ENCODE data around the gene VIPR2.

VIPR2 gene

DNA sequence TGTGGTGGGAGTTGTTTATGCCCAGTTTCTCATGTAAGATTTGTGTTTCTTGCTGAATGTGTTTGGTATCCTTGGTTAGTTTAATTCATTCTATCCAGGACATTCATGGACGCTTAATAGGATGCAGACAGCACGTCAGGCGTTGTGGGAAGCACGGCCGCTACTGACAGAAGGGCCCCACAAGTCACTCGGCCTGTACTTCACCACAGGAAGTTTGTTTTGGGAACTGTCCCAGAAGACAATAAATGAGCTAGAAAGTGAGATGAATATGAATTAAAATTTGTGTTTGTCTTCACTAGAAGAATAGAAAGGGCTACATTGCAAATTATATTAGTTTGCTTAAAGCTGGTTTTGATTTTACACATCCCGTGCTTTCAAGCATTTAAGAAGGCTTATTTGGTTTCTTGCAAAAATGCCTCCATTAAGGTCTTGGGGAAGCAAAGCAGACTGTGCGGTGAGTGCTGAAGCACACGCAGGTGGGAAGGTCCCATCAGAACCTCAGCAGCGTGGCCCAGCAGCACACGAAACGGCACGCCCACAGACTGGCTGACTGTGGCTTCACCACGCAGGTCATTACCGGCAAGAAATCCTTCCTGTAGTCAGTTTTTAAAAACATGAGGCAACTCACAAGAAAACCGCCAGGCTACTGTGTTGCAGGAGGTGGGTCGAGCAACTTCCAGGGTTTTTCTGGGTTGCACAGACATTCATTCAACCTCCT, 74.1 kb downstream of the VIPR2 start:
- no peak for TF ChIP-seq REST (IDR thresholded peaks at IDR 0.05; ENCODE audit: insufficient read depth in 1 of 2, low read depth in 2 of 2, low read length in 2 of 2)
- no peak for TF ChIP-seq POLR2AphosphoS5 (IDR thresholded peaks at IDR 0.05; ENCODE audit: low read depth, low read length)
- no peak for TF ChIP-seq SIN3A (IDR thresholded peaks at IDR 0.05; ENCODE audit: borderline replicate concordance, insufficient read depth, low read length)
- TF ChIP-seq FOXP2 (optimal IDR thresholded peaks at IDR 0.05; ENCODE audit: borderline replicate concordance, extremely low read depth, extremely low read length, insufficient read depth) = no peak
- TF ChIP-seq TAF1 (IDR thresholded peaks at IDR 0.05; ENCODE audit: borderline replicate concordance, insufficient read depth, low read length) = no peak

GRCh38 chr7:159068893-159069448, 75.7 kb downstream of the VIPR2 start:
- no peak for TF ChIP-seq FOXP2 (optimal IDR thresholded peaks at IDR 0.05; ENCODE audit: borderline replicate concordance, extremely low read depth, extremely low read length, insufficient read depth)
- no peak for TF ChIP-seq TAF1 (IDR thresholded peaks at IDR 0.05; ENCODE audit: borderline replicate concordance, insufficient read depth, low read length)
- no peak for TF ChIP-seq POLR2AphosphoS5 (IDR thresholded peaks at IDR 0.05; ENCODE audit: low read depth, low read length)
- no peak for TF ChIP-seq REST (IDR thresholded peaks at IDR 0.05; ENCODE audit: insufficient read depth in 1 of 2, low read depth in 2 of 2, low read length in 2 of 2)
- no peak for TF ChIP-seq SIN3A (IDR thresholded peaks at IDR 0.05; ENCODE audit: borderline replicate concordance, insufficient read depth, low read length)

- TF ChIP-seq FOXP2 (optimal IDR thresholded peaks at IDR 0.05; ENCODE audit: borderline replicate concordance, extremely low read depth, extremely low read length, insufficient read depth) (no peak), SIN3A (IDR thresholded peaks at IDR 0.05; ENCODE audit: borderline replicate concordance, insufficient read depth, low read length) (no peak), REST (IDR thresholded peaks at IDR 0.05; ENCODE audit: insufficient read depth in 1 of 2, low read depth in 2 of 2, low read length in 2 of 2) (no peak), TAF1 (IDR thresholded peaks at IDR 0.05; ENCODE audit: borderline replicate concordance, insufficient read depth, low read length) (no peak), POLR2AphosphoS5 (IDR thresholded peaks at IDR 0.05; ENCODE audit: low read depth, low read length) (no peak)
Observed at GRCh38 chr7:159068488-159068811, 76.2 kb downstream of the VIPR2 start.

GRCh38 chr7:159067576-159068487, 76.8 kb downstream of the VIPR2 start:
- TF ChIP-seq TAF1 (IDR thresholded peaks at IDR 0.05; ENCODE audit: borderline replicate concordance, insufficient read depth, low read length) (no peak), SIN3A (IDR thresholded peaks at IDR 0.05; ENCODE audit: borderline replicate concordance, insufficient read depth, low read length) (no peak), REST (IDR thresholded peaks at IDR 0.05; ENCODE audit: insufficient read depth in 1 of 2, low read depth in 2 of 2, low read length in 2 of 2) (no peak), FOXP2 (optimal IDR thresholded peaks at IDR 0.05; ENCODE audit: borderline replicate concordance, extremely low read depth, extremely low read length, insufficient read depth) (no peak), POLR2AphosphoS5 (IDR thresholded peaks at IDR 0.05; ENCODE audit: low read depth, low read length) (no peak)
